GM10248 (cell line): Measurements from ENCODE around the gene CASP8.
"Not testable (repeated sequence)": the region's sequence is repeated elsewhere in the genome, so short reads cannot be mapped to it uniquely, and the experiment has no call there.

Source experiments
- CTCF ChIA-PET: fragments of 300-600 bp; sonication (Branson Sonifier 250); formaldehyde crosslinking; extraction: SDS; loops from one replicate; lab custom pipeline; 2021; ENCODE audit warnings: antibody characterized with exemption; lab: Yijun Ruan, JAX
- POLR2A ChIA-PET: fragments of 350-650 bp; sonication (Branson Sonifier 250); formaldehyde crosslinking; extraction: SDS; loops from one replicate; lab custom pipeline; 2020; ENCODE audit warnings: antibody characterized with exemption; lab: Yijun Ruan, JAX
- DNase-seq: peaks from one replicate; pipeline ENCODE4 v3.0.0; 2012; ENCODE audit errors: extremely low spot score
- CTCF ChIP-seq: IDR thresholded peaks from 2 replicates; pipeline ENCODE4 v1.5.1; 2012; ENCODE audit warnings: mild to moderate bottlenecking, low read depth; ENCODE audit errors: extremely low read depth, missing control alignments, control extremely low read depth

CASP8 gene

DNA sequence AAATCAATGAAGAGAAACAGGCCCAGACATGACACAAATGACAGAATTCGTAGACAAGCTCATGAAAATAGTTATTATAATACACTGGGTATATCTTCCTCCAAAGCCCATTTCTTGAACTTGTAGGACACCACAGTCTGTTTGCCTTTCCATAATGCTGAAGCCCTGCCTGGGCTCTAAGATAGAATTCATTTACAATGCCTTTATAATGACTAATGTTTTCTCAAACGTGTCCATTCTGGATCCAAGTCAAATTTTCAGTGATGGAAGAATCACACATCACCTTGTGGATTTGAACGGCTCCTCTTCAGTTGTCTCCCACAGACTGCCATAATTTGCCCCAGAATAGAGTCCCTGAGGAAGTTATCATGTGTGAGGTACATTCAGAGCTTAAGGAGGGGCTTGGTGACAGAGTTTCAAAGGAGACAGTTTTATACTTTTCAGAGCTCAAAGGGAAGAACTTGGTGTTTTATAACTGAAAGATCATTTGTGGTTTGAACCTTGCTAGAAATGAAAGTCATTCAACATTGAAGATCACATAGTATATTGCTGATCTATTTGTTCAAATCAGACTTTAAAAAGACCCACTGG lies 38.2 kb downstream of the CASP8 start:
- ChIA-PET POLR2A (no interaction called here), CTCF (interaction anchor here (1.0 to 2.0 kb wide), 8 partner anchors 9 to 66 kb away, joined by 3 to 7 read pairs (median 5); no protein-coding TSS in a partner anchor)
- DNase-seq, result no peak
- no peak for TF ChIP-seq CTCF

GRCh38 chr2:201299929-201300328 lies 39.6 kb downstream of the CASP8 start:
- DNase-seq, POLR2A ChIA-PET: not testable (repeated sequence)
- CTCF ChIA-PET, result interaction anchor here (1.0 to 1.9 kb wide), 6 partner anchors 8 to 64 kb away, joined by 3 to 7 read pairs (median 4); no protein-coding TSS in a partner anchor

DNA sequence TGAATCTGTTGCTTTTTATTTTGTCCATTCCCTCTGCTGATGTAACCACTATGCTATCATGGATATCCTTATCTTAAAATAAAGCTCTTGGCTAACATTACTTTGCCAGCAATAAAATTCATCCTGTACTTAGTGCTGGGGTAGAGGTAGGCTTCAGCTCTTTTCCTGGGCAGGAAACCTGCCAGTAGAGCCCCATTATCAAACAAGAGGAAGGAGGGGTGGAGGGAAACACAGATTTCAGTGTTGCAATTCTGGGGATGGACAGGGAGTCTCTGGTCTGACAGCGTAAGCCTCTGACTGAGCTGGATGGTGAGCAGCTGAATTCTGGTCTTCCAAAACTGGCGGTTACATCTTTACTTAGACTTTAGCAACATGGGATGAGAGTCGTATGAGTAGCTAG lies 47.5 kb downstream of the CASP8 start:
- POLR2A ChIA-PET, result no interaction called here
- TF ChIP-seq CTCF, result no peak
- CTCF ChIA-PET, result interaction anchor here (0.8 to 1.0 kb wide), 2 partner anchors 9 to 23 kb away, joined by 3 to 4 read pairs; no protein-coding TSS in a partner anchor

DNA sequence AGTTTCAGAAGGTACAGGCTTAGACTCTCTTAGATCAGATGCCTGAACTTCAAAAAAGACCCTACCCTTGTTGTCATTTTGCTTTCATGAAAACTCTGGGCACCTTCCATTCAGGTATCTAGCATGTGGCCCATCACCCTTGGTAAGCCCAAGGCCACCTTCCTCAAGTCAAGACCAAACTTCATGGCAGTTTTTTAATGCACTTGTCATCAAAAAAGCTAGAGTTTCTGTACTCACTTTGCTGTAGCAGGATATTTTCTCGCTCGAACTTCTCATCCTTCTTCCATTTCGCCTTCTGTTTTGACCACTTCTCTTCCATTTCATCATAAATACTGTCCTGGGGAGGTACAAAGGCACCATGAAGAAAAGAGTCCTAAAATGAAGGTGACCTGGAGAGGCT lies 48.6 kb downstream of the CASP8 start:
- ChIA-PET CTCF (interaction anchor here (1.0 to 1.3 kb wide), 2 partner anchors 9 to 24 kb away, joined by 3 to 4 read pairs; no protein-coding TSS in a partner anchor), POLR2A (no interaction called here)
- TF ChIP-seq CTCF, result no peak
- DNase-seq, result no peak

More for the DNA sequence above, 47.5 kb downstream of the CASP8 start:
- no peak for DNase-seq

DNA sequence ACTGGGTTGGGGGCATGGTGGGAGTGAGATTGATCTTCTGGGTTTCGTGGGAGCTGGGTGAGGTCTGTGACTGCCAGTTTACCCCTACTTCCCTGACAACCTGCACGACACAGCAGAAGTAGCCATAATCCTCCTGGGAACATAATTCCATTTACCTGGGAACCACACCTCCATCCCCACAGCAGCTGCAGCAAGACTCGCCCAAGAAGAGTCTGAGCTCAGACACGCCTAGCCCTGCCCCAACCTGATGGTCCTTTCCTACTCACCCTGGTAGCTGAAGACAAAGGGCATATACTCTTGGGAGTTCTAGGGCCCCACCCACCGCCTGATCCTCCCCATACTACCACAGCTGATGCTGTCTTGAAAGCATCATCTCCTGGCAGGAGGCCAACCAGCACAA lies 53.0 kb downstream of the CASP8 start:
- ChIA-PET POLR2A (no interaction called here), CTCF (interaction anchor here (1.8 to 1.9 kb wide), 2 partner anchors 9 to 14 kb away, joined by 5 to 7 read pairs; no protein-coding TSS in a partner anchor)
- no peak for DNase-seq
- no peak for TF ChIP-seq CTCF

DNA sequence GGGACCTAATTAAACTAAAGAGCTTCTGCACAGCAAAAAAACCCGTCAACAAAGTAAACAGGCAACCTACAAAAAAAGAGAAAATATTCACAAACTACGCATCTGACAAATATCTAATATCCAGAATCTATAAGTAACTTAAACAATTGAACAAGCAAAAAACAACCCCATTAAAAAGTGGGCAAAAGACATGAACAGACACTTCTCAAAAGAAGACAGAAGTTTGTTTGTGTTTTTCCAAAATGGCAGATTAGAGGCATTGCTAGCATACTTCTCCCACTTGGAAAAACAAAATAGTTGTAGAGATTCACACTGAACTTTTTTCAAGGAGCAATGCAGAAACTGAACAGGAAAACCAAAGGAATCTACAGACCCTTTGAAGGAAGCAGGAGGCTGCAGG lies 59.2 kb downstream of the CASP8 start:
- no peak for TF ChIP-seq CTCF
- CTCF ChIA-PET, result no interaction called here
- POLR2A ChIA-PET, result no interaction called here
- no peak for DNase-seq

DNA sequence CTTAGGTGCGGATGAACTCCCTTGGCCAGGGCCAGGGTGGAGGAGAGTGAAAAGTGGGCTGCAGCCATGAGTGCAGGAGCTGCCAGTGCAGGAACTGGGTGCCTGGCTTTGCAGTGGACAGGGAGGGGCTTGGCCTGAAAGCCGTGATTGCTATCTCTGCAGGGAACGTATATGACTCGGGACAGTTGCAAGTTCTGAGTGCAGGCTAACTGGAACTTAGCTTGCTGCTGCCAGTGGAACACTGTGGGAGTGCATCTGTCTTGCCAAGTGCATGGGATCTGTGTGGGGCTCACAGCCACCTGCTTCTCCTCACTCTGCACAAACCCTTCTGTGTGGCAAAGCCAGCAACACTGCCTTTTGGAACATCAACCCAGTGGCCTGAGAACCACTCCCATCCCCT lies 59.9 kb downstream of the CASP8 start:
- ChIA-PET CTCF (no interaction called here), POLR2A (no interaction called here)
- no peak for DNase-seq
- no peak for TF ChIP-seq CTCF
